Spleen (tissue), 7 donors: Measurements from ENCODE around the gene SRGAP3.

Experiments
- CTCF ChIP-seq, 11 experiments: fragments of 200-600 bp in 7 of 11; fragments of 450-650 bp in 4 of 11; sonication (generic) in 4 of 11; IDR thresholded peaks in 8 of 11; conservative IDR thresholded peaks in 3 of 11; 1 replicate in 7 of 11; 2 replicates in 4 of 11; pipeline versions ENCODE4 v1.4.0 to v1.8.0; 2016 to 2021; ENCODE audit warnings: antibody characterized with exemption in 11 of 11, inconsistent platforms in 4 of 11, mild to moderate bottlenecking in 1 of 11
- POLR2A ChIP-seq, 3 donors: fragments of 450-650 bp; IDR thresholded peaks; one replicate each; pipeline ENCODE4 v1.5.1; 2017; ENCODE audit warnings: antibody characterized with exemption in 3 of 3, mild to moderate bottlenecking in 1 of 3
- POLR2AphosphoS5 ChIP-seq, 3 donors: sonication (generic); formaldehyde crosslinking; IDR thresholded peaks; one replicate each; pipeline ENCODE4 v1.5.1; 2017; ENCODE audit warnings: antibody characterized with exemption in 3 of 3
- donor health status: DM: no; HTN: no; CAD: no; lungs with moderate emphysema.
- donor health status: DM: no; HTN: no; CAD: no.
- donor health status: DM: no; HTN: no; CAD: no.

GRCh38 chr3:9247361-9247940 is 2.0 kb downstream of the SRGAP3 start:
- no peak for TF ChIP-seq CTCF (IDR thresholded peaks at IDR 0.05 in 8 of 11, conservative IDR thresholded peaks at IDR 0.05 in 3 of 11)
- TF ChIP-seq POLR2A (IDR thresholded peaks at IDR 0.05), result no peak
- TF ChIP-seq POLR2AphosphoS5 (IDR thresholded peaks at IDR 0.05), result no peak
